ENCODE results near the gene STARD3. TPM values are rescaled to one million over a fixed set of nuclear protein-coding genes. Genes with fewer than 3 reads are reported as not detected.

STARD3 gene
- polyA plus RNA-seq, 2 of the 4 experiments (the other 2 are of a cell fraction): 54.6 to 56.0 TPM

GRCh38 chr17:39639043-39639442 lies 2.1 kb downstream of the STARD3 start:
- ChIA-PET POLR2A (no interaction called here), CTCF (interaction anchor here (1.2 to 58.8 kb wide), 5 partner anchors 4 to 114 kb away, joined by 5 to 1581 read pairs (median 1391); partner anchors contain the start of genes ERBB2, NEUROD2, PGAP3 and PNMT)
- H3K9me3 ChIP-seq: no peaks in the 10 kb centered on the region
- peak overlapping the region; percentile 92; the same call in 1 of the 3 replicates for H3K4me2 ChIP-seq
- DNase-seq (ENCODE audit: low read depth in 1 of 2, low spot score in 1 of 2) (no peak), FAIRE-seq (no peak), ATAC-seq (no peak)
- no peak overlapping the region for H3K27ac ChIP-seq
- 87% methylated on average over 2 of the region's 2 CpGs for WGBS (ENCODE audit: missing lambda C conversion rate)
- H3K4me1 ChIP-seq: peaks cover 37% of the 10 kb centered on the region
- TF ChIP-seq GATA3 (IDR thresholded peaks at IDR 0.05; ENCODE audit: borderline replicate concordance): no peak
- TF ChIP-seq ZC3H11A (IDR thresholded peaks at IDR 0.05): no peak
- TF ChIP-seq HDAC2 (IDR thresholded peaks at IDR 0.05): no peak
- no peak overlapping the region for H3K4me3 ChIP-seq

DNA sequence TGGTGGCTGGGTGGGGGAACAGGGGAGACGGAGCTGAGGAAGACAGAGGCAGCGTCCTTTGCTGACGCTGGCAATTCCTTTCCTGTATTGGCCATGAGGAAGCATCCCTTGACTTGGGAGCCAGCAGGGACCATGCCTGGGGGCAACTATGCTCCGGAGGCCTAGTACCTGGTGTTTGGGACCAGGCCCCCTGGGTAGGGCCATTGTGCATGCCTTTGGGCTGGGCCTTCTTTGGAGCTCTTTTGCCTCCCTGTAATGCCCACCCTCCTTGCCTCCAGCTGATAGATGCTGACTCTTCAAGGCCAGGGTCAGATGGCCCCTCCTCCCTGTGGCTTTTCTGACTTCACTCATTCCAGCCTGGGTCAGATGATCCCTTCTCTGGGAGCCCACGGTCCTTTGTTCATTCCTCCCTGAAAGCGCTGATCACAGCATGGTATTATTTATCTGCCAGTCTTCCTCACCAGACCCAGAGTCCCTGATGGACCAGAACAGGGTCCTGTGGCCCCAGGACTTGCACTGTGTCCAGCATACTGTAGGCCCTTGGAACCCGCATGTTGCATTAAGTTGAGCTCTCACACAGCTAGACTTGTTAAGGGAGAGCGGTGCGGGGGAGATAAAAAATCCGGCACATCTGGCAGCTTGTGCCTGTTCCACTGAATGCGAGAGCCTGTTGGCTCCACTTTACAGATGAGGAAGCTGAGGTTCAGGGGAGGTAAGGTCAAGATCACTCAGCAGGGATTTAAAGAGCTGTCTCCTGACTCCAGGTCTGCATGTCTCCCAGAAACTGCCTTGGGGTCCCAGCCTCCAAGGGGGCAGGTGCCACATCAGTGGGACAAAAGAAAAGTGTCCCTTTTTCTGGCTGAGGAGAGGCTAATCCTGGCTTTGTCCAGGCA lies 2.9 kb downstream of the STARD3 start:
- TF ChIP-seq EP300 (IDR thresholded peaks at IDR 0.05) (no peak), FOSL2 (IDR thresholded peaks at IDR 0.05) (no peak), FOSL2 (CRISPR knock-in tag; IDR thresholded peaks at IDR 0.05) (no peak), HOXA7 (CRISPR knock-in tag; IDR thresholded peaks at IDR 0.05) (no peak), ZC3H11A (IDR thresholded peaks at IDR 0.05) (no peak), POLR2AphosphoS2 (conservative IDR thresholded peaks at IDR 0.05; ENCODE audit: low read length) (no peak), FOSB (CRISPR knock-in tag; IDR thresholded peaks at IDR 0.05) (no peak), REST (IDR thresholded peaks at IDR 0.05) (no peak), NR3C1 (IDR thresholded peaks at IDR 0.05) (no peak), ESRRA (IDR thresholded peaks at IDR 0.05; ENCODE audit: borderline replicate concordance, low read length) (no peak), SREBF2 (IDR thresholded peaks at IDR 0.05) (no peak), HES2 (IDR thresholded peaks at IDR 0.05) (no peak), RNF2 (IDR thresholded peaks at IDR 0.05; ENCODE audit: borderline replicate concordance, low read depth) (no peak), ZNF302 (CRISPR knock-in tag; IDR thresholded peaks at IDR 0.05) (no peak), JUN (IDR thresholded peaks at IDR 0.05) (no peak), EHF (CRISPR knock-in tag; IDR thresholded peaks at IDR 0.05) (no peak), KDM1A (IDR thresholded peaks at IDR 0.05; ENCODE audit: low read depth) (no peak)
- TF ChIP-seq, protein P1, sequence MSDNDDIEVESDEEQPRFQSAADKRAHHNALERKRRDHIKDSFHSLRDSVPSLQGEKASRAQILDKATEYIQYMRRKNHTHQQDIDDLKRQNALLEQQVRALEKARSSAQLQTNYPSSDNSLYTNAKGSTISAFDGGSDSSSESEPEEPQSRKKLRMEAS (IDR thresholded peaks at IDR 0.05): no peak
- TF ChIP-seq, protein P2, sequence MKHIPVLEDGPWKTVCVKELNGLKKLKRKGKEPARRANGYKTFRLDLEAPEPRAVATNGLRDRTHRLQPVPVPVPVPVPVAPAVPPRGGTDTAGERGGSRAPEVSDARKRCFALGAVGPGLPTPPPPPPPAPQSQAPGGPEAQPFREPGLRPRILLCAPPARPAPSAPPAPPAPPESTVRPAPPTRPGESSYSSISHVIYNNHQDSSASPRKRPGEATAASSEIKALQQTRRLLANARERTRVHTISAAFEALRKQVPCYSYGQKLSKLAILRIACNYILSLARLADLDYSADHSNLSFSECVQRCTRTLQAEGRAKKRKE (CRISPR knock-in tag; IDR thresholded peaks at IDR 0.05; ENCODE audit: low read depth): no peak
- peaks cover 37% of the 10 kb centered on the region for H3K4me1 ChIP-seq
- H3K9me3 ChIP-seq: no peaks in the 10 kb centered on the region
- no peak overlapping the region for H3K27ac ChIP-seq
- 92% methylated on average over 11 of the region's 11 CpGs for WGBS (ENCODE audit: missing lambda C conversion rate)
- no peak for DNase-seq (ENCODE audit: low read depth in 1 of 2, low spot score in 1 of 2)
- no peak overlapping the region for H3K4me3 ChIP-seq
- no peak for ATAC-seq
- POLR2A ChIA-PET: no interaction called here
- CTCF ChIA-PET: interaction anchor here (1.2 to 58.8 kb wide), 5 partner anchors 5 to 114 kb away, joined by 5 to 1581 read pairs (median 1391); partner anchors contain the start of genes ERBB2, NEUROD2, PGAP3 and PNMT
- FAIRE-seq: no peak
- no peak overlapping the region for H3K4me2 ChIP-seq
